HL-60 (cell line): ENCODE measurements around the gene POLR2A.

Experiments
- CTCF ChIP-seq: IDR thresholded peaks from one replicate; pipeline ENCODE4 v1.5.1; 2011; ENCODE audit warnings: low read length, control low read depth, inconsistent platforms; ENCODE audit not compliant: insufficient read depth
- GABPA ChIP-seq: IDR thresholded peaks from 2 replicates; pipeline ENCODE4 v1.6.1; 2012; ENCODE audit warnings: low read depth
- POLR2AphosphoS5 ChIP-seq: IDR thresholded peaks from 2 replicates; pipeline ENCODE4 v1.6.1; 2012; ENCODE audit warnings: low read depth
- SPI1 ChIP-seq: IDR thresholded peaks from 2 replicates; pipeline ENCODE4 v1.6.1; 2012; ENCODE audit warnings: low read depth, mild to moderate bottlenecking, borderline replicate concordance

GRCh38 chr17:7463372-7463846 lies 20.8 kb upstream of the POLR2A start:
- TF ChIP-seq CTCF (no peak), POLR2AphosphoS5 (no peak), GABPA (no peak), SPI1 (no peak)
